ENCODE results near the gene RALGAPA2.

- TF ChIP-seq CTCF (IDR thresholded peaks at IDR 0.05; ENCODE audit: low read length) (no peak), EZH2 (IDR thresholded peaks at IDR 0.05; ENCODE audit: borderline replicate concordance, low read length) (no peak)
These were observed 77.4 kb downstream of the RALGAPA2 start for GRCh38 chr20:20635006-20635405.

Data from OCI-LY1 (cell line).